Measurements from ENCODE around the gene BAIAP2L1.
"Not testable (repeated sequence)": the region's sequence is repeated elsewhere in the genome, so short reads cannot be mapped to it uniquely, and the experiment has no call there.

Gene BAIAP2L1

DNA sequence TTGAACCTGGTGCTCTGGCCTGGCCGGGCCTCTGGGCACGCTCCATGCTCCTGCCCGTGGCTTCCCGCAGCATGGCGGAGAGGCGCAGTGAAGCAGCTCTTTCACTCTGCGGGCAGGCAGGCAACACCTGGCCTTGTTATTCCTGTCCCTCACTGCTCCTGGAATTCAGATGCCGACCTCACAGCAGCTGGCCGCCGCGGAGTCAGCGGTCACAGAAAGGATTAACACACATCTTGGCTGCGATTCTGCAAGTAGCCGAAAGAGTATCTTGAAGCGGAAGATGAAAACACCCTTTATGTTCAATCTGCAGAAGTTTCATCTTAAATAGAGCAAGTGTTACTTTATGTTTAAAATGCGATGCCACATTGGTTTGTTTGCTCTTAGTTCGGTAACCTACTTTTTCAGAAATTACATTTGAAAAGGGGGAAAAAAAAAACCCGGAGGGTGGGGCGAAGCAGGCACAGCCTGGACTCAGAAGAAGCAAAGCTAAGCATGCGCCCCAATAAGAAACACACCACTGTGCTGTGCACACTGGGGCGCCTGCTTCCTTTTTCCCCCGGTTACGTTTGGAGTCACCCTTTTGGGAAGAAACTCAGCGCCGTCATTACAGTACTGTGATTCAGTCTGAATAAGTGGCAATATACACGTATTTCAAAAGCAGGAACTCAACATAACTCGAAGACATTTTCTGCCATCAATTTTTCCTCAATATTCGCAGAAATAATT, 77.1 kb downstream of the BAIAP2L1 start:
- FAIRE-seq, result no peak
- no peak for DNase-seq (ENCODE audit: low spot score)

DNA sequence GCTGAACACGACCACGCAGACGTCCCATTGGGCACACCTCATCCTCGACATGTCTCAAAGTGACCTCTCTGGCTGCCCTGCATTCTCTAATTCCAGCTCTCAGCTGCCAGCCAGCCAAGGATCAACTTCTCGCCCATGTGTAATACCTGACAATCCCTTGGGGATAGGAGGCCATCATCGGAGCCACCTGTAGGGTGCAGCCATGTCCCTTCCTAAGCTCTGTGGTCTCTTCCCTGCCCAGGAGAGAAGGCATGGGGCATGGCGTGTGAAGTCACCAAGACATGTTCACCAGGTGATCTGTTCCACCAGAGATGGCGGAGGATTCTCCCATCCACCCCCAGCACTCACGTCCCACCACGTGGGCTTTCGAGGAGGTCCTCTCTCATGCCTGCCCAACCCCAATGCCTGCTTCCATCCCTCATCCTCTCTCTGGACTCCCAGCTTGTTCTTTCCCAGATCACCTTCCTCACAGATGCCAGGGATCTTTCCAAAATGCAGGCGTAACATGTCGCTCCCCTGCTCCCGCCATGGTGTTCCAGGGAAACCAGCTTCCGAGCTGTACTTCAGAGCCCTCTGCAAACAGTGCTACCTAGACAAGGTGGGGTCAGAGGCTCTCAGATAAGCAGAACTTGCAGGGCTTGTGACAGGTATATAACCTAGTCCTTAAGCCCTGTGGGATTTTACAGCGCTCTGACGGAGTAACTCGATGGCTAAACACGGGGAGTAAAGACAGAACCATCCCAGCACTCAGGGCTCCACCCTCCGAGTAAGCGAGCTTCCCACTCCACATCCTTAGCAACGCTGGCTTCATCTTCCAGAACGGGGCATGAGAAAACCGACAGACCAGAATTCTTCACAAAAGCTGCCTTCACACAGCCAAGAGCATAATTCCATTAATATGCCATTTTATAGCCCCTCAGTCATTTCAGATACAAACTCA, 78.3 kb downstream of the BAIAP2L1 start:
- FAIRE-seq, result no peak
- no peak for DNase-seq (ENCODE audit: low spot score)

- FAIRE-seq (no peak), DNase-seq (ENCODE audit: low spot score) (no peak)
Measured at GRCh38 chr7:98321301-98321700, 79.6 kb downstream of the BAIAP2L1 start.

- FAIRE-seq (no peak), DNase-seq (ENCODE audit: low spot score) (no peak)
Measured at GRCh38 chr7:98319176-98319575, 81.7 kb downstream of the BAIAP2L1 start.

- FAIRE-seq (no peak), DNase-seq (ENCODE audit: low spot score) (no peak)
Measured at GRCh38 chr7:98317366-98318040, 83.4 kb downstream of the BAIAP2L1 start.

GRCh38 chr7:98315994-98316527, 84.8 kb downstream of the BAIAP2L1 start:
- not testable (repeated sequence) for FAIRE-seq; DNase-seq (ENCODE audit: low spot score)

GRCh38 chr7:98315318-98315993, 85.4 kb downstream of the BAIAP2L1 start:
- DNase-seq (ENCODE audit: low spot score) (no peak), FAIRE-seq (no peak)

GRCh38 chr7:98314469-98314868, 86.4 kb downstream of the BAIAP2L1 start:
- DNase-seq (ENCODE audit: low spot score), result no peak
- no peak for FAIRE-seq

DNA sequence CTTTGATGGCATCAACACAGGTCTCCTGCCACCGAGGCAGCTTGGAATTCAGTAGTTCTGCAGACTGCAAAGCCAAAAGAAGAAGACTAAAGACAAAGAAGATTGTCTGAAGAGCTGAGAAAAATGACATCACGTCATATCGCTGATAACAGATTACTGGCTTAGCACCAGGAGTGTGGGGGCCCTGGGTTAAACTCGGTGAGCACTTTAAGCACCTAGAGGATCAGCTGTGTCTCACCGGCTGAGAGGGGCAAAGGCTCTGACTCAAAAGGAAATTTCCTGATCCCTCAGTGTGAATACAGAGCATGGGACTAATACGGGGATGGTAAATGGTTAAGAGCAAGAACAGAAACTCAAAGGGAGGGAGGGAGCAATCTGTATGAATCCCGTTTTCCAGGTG, 88.7 kb downstream of the BAIAP2L1 start:
- FAIRE-seq (no peak), DNase-seq (ENCODE audit: low spot score) (no peak)

- FAIRE-seq (no peak), DNase-seq (ENCODE audit: low spot score) (no peak)
Measured at GRCh38 chr7:98309566-98309965, 91.3 kb downstream of the BAIAP2L1 start.

- FAIRE-seq, result no peak
- DNase-seq (ENCODE audit: low spot score), result no peak
Measured at GRCh38 chr7:98307971-98308466, 92.9 kb downstream of the BAIAP2L1 start.

DNA sequence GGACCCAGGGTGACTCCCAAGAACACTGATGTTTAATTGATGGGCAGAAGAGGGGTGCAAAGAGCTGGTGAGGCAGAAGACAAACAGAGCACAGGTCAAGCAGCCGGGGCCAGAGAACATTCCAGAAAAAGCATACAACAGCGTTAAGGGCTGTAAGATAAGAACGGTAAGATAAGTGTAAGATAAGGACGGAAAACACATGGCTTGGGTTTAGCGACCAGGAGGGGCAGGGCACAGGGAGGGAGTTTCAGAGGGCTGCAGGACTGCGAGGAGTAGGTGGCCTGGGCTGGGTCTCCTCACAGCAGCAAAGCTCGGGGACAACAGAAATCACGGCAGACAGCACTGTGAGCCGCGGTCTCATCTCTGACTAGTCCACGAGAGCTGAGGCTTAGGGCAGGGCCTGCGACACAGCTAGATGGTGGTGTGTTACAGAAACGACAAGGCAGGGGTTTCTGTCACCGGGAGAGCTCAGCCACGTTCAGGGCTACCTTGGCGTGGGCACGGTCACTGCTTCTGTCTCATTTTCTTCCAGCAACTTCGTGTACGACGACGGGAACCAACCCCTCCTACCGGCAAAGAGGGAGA, 94.8 kb downstream of the BAIAP2L1 start:
- FAIRE-seq (no peak), DNase-seq (ENCODE audit: low spot score) (no peak)

DNA sequence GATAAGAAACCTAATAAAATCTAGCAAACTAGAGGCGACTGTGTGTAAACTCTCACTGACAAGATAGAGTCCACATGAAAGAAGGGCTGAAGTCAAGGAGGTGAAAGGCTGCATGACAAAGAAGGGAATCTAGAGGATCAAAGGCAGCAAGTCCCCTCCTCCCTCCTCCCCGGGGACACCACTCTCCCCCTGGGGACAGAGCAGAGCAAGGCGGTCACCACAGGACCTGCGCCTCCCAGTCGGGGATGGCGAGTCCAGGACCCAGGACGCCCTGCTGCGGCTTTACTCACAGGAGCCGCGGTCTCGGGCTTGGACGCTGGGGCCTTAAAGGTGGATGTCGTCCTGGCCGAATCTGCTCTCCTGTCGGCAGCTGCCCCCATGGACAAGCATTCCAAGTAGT, 97.0 kb downstream of the BAIAP2L1 start:
- FAIRE-seq, result no peak
- DNase-seq (ENCODE audit: low spot score), result no peak

GRCh38 chr7:98303176-98303865, 97.6 kb downstream of the BAIAP2L1 start:
- FAIRE-seq (no peak), DNase-seq (ENCODE audit: low spot score) (no peak)

DNA sequence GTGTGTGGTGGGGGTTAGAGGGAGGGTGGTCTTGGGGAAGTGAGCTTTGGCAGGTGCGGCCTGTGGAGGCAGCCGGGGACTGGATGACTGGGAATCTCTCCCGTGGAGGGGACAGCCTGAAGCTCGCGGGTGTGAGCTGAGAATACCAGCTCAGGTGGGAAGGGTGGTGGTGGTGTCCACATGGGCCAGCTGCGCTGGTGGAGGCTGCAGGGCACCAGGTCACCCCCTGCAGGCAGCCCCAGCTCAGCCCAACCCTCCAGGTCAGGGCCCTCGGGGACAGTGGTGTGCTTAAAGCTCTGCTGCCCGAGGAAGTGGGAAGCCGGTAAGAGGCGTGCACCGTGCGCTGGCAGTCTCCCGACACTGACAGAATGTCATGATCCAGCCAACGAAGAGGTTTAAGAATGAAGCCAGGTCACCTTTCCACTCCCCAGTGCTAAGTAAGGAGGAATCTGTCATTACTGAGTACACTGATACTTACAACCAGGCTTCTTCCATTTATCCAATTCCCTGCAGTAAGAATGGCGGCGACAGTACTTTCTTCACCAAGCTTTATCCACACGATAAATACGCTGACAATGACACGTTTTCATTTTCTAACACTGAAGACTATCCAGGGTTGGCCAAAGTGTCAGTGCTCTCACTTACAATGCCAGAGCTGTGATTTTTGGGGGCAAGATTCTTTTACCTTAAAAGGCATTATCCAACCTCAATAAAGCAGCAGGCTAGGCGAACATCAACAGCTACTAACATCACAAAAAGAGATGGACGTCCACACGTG, 99.0 kb downstream of the BAIAP2L1 start:
- FAIRE-seq (no peak), DNase-seq (ENCODE audit: low spot score) (no peak)

- FAIRE-seq, result no peak
Measured at GRCh38 chr7:98300595-98301372, 100.1 kb downstream of the BAIAP2L1 start.

DNA sequence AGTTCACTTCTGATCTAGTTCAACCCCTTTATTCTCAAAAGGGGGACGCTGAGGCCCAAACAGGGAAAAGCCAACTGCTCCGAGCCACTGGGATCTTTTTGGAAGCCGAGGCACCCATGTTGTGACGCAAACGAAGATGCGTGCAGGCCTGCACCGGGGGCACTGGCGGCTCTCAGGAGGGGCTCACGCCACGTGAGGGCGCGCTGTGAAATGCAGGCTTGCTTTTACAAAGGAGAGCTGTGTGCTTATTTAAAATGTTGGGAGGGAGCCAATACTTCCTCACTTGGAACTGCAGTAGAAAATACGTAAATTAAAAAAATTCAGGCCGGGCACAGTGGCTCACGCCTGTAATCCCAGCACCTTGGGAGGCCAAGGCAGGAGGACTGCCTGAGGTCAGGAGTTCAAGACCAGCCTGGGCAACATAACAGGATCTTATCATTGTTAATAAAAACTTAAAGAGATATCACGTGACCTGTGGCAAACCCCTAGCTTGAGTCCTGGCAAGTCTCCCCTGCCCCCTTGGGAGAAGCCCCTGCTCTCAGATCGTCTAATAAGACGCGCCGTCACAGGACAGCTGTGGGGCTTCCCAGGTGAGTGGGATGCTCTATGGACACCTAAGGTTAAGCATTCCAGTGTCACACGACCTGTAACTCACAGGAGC, 103.1 kb downstream of the BAIAP2L1 start:
- DNase-seq (ENCODE audit: low spot score) (no peak), FAIRE-seq (no peak)

More at GRCh38 chr7:98300595-98301372, 100.1 kb downstream of the BAIAP2L1 start:
- DNase-seq (ENCODE audit: low spot score), result no peak

GRCh38 chr7:98296833-98297232, 104.1 kb downstream of the BAIAP2L1 start:
- FAIRE-seq (no peak), DNase-seq (ENCODE audit: low spot score) (no peak)
